Midbrain (tissue), 1 donor: ENCODE data around the gene CCDC71L.

Source experiments
- DNase-seq: peaks from one replicate; lab custom pipeline; 2025; lab: John Stamatoyannopoulos, UW

The CCDC71L gene

GRCh38 chr7:106625678-106626301, 35.2 kb downstream of the CCDC71L start:
- no peak for DNase-seq

GRCh38 chr7:106623853-106624252, 37.1 kb downstream of the CCDC71L start:
- DNase-seq = no peak

GRCh38 chr7:106623315-106623660, 37.7 kb downstream of the CCDC71L start:
- no peak for DNase-seq

DNA sequence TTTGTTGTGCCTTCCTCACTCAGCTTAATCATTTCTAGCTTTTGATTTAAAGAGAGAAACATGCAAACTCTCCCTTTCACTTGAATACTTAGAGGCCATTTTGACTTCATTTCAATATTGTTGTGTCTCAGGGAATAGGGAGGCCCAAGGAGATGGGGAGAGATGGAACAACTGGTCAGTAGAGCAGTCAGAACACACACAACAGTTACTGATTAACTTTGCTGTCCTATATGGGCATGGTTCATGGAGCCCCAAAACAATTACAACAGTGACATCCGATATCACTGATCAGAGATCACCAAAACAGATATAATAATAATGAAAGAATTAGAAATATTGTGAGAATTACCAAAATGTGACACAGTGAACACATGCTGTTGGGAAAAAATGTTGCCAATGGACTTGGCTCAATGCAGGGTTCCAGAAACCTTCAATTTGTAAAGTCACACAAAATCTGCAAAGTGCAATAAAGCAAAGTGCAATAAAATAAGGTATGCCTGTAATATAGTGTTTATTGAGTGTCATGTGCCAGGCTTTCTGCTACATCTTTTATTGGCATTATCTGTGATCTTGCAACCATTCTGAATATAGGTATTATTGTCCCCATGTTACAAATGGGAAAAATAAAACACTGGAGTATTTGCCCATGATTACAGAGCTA, 38.2 kb downstream of the CCDC71L start:
- DNase-seq = no peak

GRCh38 chr7:106621393-106622132, 39.4 kb downstream of the CCDC71L start:
- DNase-seq = no peak

GRCh38 chr7:106620676-106621075, 40.3 kb downstream of the CCDC71L start:
- no peak for DNase-seq

GRCh38 chr7:106620034-106620433, 40.9 kb downstream of the CCDC71L start:
- no peak for DNase-seq

DNA sequence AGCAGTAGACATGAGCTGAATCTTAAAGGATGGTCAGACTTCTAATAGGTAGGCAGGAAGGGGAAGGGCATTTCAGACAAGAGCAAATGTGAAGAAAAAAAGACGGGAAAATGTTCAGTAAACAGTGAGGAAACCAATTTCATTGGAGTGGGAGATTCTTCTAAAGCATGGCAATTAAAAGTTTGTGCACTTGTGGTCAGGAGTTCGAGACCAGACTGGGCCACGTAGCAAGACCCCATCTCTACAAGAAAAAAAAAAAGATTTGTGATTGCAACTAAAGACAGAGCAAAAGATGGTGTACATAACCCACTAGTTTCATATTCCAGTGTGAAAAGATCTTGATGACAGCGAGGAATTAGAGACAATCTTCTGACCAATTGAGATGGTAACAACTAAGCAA, 41.7 kb downstream of the CCDC71L start:
- DNase-seq = no peak

- no peak for DNase-seq
Measured at GRCh38 chr7:106618480-106618879, 42.5 kb downstream of the CCDC71L start.

- no peak for DNase-seq
Measured at GRCh38 chr7:106617860-106618259, 43.1 kb downstream of the CCDC71L start.

DNA sequence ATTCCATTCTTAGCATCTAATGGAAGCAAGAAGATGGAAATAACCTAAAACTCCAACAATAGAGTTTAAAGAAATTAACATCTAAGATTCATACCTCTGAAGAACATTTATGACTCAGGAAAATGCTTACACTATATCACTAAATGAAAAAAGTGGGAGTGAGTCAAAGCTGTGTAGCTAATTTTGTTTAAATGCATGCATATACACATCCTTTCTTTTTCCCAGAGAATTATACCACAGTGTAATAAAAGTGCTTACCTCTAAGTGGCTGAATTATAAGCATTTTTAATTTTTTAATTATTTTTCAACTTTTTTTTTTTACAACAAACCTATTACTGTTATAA, 44.3 kb downstream of the CCDC71L start:
- DNase-seq = no peak

DNA sequence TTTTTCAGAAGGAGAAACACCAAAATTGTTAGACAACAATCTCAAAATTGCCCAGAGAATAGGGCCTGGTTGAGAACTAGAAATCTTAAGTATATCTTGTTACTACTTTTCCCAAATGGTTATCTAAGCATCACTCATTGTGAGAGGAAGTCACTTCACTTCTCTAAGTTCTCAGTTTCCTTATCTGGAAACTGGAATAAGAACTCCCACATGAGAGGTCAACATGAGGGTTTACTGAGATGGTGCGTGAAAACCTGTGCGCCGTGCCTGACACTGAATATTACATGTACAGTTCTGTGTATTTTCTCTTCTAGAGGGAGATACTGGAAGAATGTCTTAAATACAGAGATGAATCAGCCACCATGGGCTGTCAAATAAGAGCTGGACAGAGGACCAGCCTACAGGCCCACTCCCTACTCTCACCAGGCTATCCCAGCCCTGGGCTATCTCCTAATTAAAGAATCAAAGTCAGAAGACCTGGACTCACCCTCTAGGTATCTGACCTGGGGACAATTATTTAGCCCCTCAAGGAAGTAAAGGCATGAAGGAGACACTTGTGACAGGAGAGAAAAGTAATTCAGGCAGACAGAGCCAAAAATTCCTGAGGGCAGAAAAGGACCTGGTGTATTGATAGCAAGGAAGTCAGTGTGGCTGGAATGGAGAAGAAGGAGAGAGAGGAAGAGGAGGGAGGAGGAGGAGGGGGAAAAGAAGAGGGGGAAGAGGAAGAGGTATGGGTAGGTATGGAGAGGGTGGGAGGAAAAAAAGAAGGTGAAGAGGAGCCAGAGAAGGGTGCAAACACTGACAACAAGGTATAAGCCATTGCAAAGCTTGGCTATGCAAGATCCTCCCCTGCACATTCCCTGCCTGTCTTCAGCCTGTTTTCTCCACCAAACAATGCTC, 44.9 kb downstream of the CCDC71L start:
- no peak for DNase-seq

DNA sequence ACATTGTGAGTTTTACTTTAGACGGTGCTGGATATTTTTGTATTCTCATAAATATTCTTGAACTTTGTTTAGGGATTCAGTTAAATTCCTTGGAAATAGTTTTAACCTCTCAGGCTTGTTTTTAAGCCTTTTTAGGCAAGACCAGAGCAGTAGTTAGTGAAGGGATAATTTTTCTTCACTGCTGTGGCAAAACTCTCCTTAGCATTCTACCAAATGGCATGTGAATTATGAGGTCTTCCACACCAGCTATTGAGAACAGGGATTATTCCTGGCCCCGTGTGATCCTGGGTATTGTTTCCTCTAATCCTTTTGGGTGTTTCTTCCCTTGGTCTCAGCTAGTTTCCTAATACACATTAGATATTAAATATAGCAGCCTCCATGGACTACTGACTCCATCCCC, 46.2 kb downstream of the CCDC71L start:
- DNase-seq = no peak

- DNase-seq = no peak
Measured at GRCh38 chr7:106613848-106614560, 47.0 kb downstream of the CCDC71L start.

DNA sequence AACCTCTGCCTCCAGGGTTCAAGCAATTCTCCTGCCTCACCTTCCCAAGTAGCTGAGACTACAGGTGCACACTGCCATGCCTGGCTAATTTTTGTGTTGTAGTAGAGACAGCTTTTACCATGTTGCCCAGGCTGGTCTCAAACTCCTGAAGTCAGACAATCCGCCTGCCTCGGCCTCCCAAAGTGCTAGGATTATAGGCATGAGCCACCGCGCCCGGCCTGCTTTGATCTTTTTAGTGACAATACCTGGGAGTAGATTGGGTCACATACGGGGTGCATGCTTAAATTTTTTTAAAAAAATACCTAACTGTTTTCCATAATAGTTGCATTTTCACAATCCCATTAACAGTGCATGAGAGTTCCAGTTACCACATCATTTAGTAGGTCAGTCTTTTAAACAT, 47.7 kb downstream of the CCDC71L start:
- no peak for DNase-seq

GRCh38 chr7:106612432-106612831, 48.5 kb downstream of the CCDC71L start:
- no peak for DNase-seq

- no peak for DNase-seq
Measured at GRCh38 chr7:106611911-106612310, 49.0 kb downstream of the CCDC71L start.

GRCh38 chr7:106610996-106611886, 49.7 kb downstream of the CCDC71L start:
- DNase-seq = no peak

DNA sequence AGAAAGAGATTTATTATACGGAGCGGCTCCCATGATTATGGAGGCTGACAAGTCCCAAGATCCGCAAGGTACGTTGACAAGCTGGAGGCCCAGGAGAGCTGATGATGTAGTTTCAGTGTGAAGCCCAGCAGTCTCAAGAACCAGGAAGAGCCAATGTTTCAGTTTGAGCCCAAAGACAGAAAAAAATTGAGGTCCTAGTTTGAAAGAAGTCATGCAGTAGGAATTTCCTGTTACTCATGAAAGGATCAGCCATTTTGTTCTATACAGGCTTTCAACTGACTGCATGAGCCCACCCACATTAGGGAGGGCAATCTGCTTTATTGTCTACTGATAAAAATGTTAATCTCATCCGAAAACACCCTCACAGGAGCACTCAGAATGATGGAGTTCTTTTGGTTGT, 51.5 kb downstream of the CCDC71L start:
- DNase-seq = no peak

GRCh38 chr7:106608661-106609060, 52.3 kb downstream of the CCDC71L start:
- no peak for DNase-seq
